GM23338 (cell line): Measurements from ENCODE around the gene GOT2. TPM values are rescaled to one million over a fixed set of nuclear protein-coding genes. Genes with fewer than 3 reads are reported as not detected.

Experiments used
- ATAC-seq: fragments of 200-7000 bp; cut with Tn5 transposase; 3 replicates; pipeline ENCODE4 v1.9.1; 2020
- DNase-seq: peaks from one replicate; pipeline ENCODE4 v3.0.0-alpha.2; 2015; ENCODE audit warnings: low spot score
- H2AFZ ChIP-seq: fragments of 200-600 bp; sonication (generic); 2 replicates; pipeline ENCODE4 v1.8.0; 2016; ENCODE audit warnings: antibody characterized with exemption, mild to moderate bottlenecking, moderate library complexity
- H3F3A ChIP-seq: fragments of 200-600 bp; sonication (generic); replicated peaks from 2 replicates; pipeline ENCODE4 v1.8.0; 2017; ENCODE audit warnings: antibody characterized with exemption, mixed run types, low read depth
- H3K27ac ChIP-seq: fragments of 200-600 bp; sonication (generic); 2 replicates; pipeline ENCODE4 v1.6.1; 2016; ENCODE audit warnings: low read depth
- H3K27me3 ChIP-seq: fragments of 200-600 bp; sonication (generic); 2 replicates; pipeline ENCODE4 v1.8.0; 2016; ENCODE audit warnings: mild to moderate bottlenecking, mixed run types, moderate library complexity; ENCODE audit not compliant: insufficient read depth
- H3K36me3 ChIP-seq: fragments of 200-600 bp; sonication (generic); 2 replicates; pipeline ENCODE4 v1.8.0; 2016; ENCODE audit warnings: mild to moderate bottlenecking; ENCODE audit not compliant: insufficient read depth
- H3K4me1 ChIP-seq: fragments of 200-600 bp; sonication (generic); 2 replicates; pipeline ENCODE4 v1.8.0; 2016; ENCODE audit warnings: mild to moderate bottlenecking, moderate library complexity; ENCODE audit not compliant: insufficient read depth
- H3K4me2 ChIP-seq: fragments of 200-600 bp; sonication (generic); 2 replicates; pipeline ENCODE4 v1.7.1; 2017; ENCODE audit warnings: mixed run types
- H3K4me3 ChIP-seq: fragments of 200-600 bp; sonication (generic); 2 replicates; pipeline ENCODE4 v1.6.1; 2016; ENCODE audit warnings: mixed run types
- H3K79me2 ChIP-seq: fragments of 200-600 bp; sonication (generic); replicated peaks from 2 replicates; pipeline ENCODE4 v1.8.0; 2017; ENCODE audit warnings: mild to moderate bottlenecking; ENCODE audit not compliant: insufficient read depth
- H3K9me2 ChIP-seq: fragments of 200-600 bp; sonication (generic); 2 replicates; pipeline ENCODE4 v1.8.0; 2017; ENCODE audit not compliant: insufficient read depth
- H4K20me1 ChIP-seq: fragments of 200-600 bp; sonication (generic); replicated peaks from 2 replicates; pipeline ENCODE4 v1.8.0; 2017; ENCODE audit warnings: mild to moderate bottlenecking; ENCODE audit not compliant: insufficient read depth
- H3K27ac Mint-ChIP-seq: 2 replicates; pipeline ENCODE4 v1.8.0; 2020; ENCODE audit warnings: inconsistent platforms, mild to moderate bottlenecking, moderate library complexity, mixed read lengths
- H3K27me3 Mint-ChIP-seq: 3 replicates; pipeline ENCODE4 v1.8.0; 2022; ENCODE audit warnings: low read depth, mild to moderate bottlenecking, moderate library complexity, mixed read lengths, inconsistent platforms; ENCODE audit not compliant: insufficient read depth, poor library complexity
- H3K36me3 Mint-ChIP-seq: 3 replicates; pipeline ENCODE4 v1.8.0; 2021; ENCODE audit warnings: low read depth, mild to moderate bottlenecking, inconsistent platforms, moderate library complexity, mixed read lengths
- H3K4me1 Mint-ChIP-seq: 3 replicates; pipeline ENCODE4 v1.8.0; 2020; ENCODE audit warnings: mild to moderate bottlenecking, inconsistent platforms, mixed read lengths
- H3K4me3 Mint-ChIP-seq: 3 replicates; pipeline ENCODE4 v1.8.0; 2021; ENCODE audit warnings: moderate library complexity, mild to moderate bottlenecking, inconsistent platforms, mixed read lengths
- H3K9me3 Mint-ChIP-seq: 3 replicates; pipeline ENCODE4 v1.8.0; 2020; ENCODE audit warnings: moderate library complexity, mild to moderate bottlenecking, inconsistent platforms, mixed read lengths
- CREB1 ChIP-seq: fragments of 250-450 bp; sonication (Bioruptor Pico); IDR thresholded peaks from 2 replicates; pipeline ENCODE4 v1.5.0; 2020; ENCODE audit warnings: low read depth, mild to moderate bottlenecking, moderate library complexity
- EZH2 ChIP-seq: fragments of 200-600 bp; sonication (generic); IDR thresholded peaks from one replicate; pipeline ENCODE4 v1.8.0; 2017; ENCODE audit warnings: antibody characterized with exemption, mild to moderate bottlenecking, low read depth; ENCODE audit not compliant: unreplicated experiment
- EZH2phosphoT487 ChIP-seq: fragments of 200-600 bp; sonication (generic); IDR thresholded peaks from one replicate; pipeline ENCODE4 v1.8.1; 2018; ENCODE audit warnings: antibody characterized with exemption; ENCODE audit not compliant: unreplicated experiment
- JUNB ChIP-seq: IDR thresholded peaks from one replicate; pipeline ENCODE4 v1.6.1; 2016; ENCODE audit warnings: antibody characterized with exemption; ENCODE audit not compliant: unreplicated experiment
- NANOG ChIP-seq: IDR thresholded peaks from 2 replicates; pipeline ENCODE4 v1.6.1; 2016; ENCODE audit warnings: antibody characterized with exemption, borderline replicate concordance
- POLR2AphosphoS5 ChIP-seq: IDR thresholded peaks from 2 replicates; pipeline ENCODE4 v1.6.1; 2016; ENCODE audit warnings: antibody characterized with exemption, low read depth
- STAT1 ChIP-seq: IDR thresholded peaks from one replicate; pipeline ENCODE4 v1.6.1; 2016; ENCODE audit warnings: antibody characterized with exemption; ENCODE audit not compliant: unreplicated experiment
- ZNF114 ChIP-seq: fragments of 250-450 bp; sonication (Bioruptor Pico); IDR thresholded peaks from 2 replicates; pipeline ENCODE4 v1.5.0; 2020; ENCODE audit warnings: mild to moderate bottlenecking, moderate library complexity
- ZNF331 ChIP-seq: fragments of 250-450 bp; sonication (Bioruptor Pico); IDR thresholded peaks from 2 replicates; pipeline ENCODE4 v1.5.0; 2020; ENCODE audit warnings: low read depth, mild to moderate bottlenecking, moderate library complexity
- polyA plus RNA-seq: library from polyadenylated mRNA; unstranded; fragments of >200 nt; fragmentation: Nextera tagmentation; extraction: Ambion mirVana; gene quantifications from 2 replicates; pipeline ENCODE4 v1.2.1, GENCODE V29; 2016
- total RNA-seq: library from RNA; depleted of rRNA; stranded (reverse); fragments of >200 nt; shearing (Covaris generic); gene quantifications from 2 replicates; pipeline ENCODE4 v1.2.3, GENCODE V29; 2014
- TF ChIP-seq, protein P1 (sequence below): fragments of 250-450 bp; sonication (Bioruptor Pico); IDR thresholded peaks from 2 replicates; pipeline ENCODE4 v1.5.0; 2020; ENCODE audit warnings: mild to moderate bottlenecking, moderate library complexity
- TF ChIP-seq, protein P2 (sequence below): IDR thresholded peaks from one replicate; pipeline ENCODE4 v1.6.1; 2018; ENCODE audit warnings: antibody characterized with exemption; ENCODE audit not compliant: unreplicated experiment
- TF ChIP-seq, protein P3 (sequence below): IDR thresholded peaks from 2 replicates; pipeline ENCODE4 v1.6.1; 2016; ENCODE audit warnings: antibody characterized with exemption
- TF ChIP-seq, protein P4 (sequence below), 2 experiments: fragments of 200-600 bp in 1 of 2; sonication (generic) in 1 of 2; conservative IDR thresholded peaks; 2 replicates each; pipeline versions ENCODE4 v1.5.1 to v1.6.1; 2016 to 2017; ENCODE audit warnings: antibody characterized with exemption in 2 of 2, low read depth in 2 of 2, mild to moderate bottlenecking in 2 of 2, moderate library complexity in 1 of 2

GOT2 gene
- total and polyA plus RNA-seq, 2 experiments from 2014 or later = 133 to 205 TPM

DNA sequence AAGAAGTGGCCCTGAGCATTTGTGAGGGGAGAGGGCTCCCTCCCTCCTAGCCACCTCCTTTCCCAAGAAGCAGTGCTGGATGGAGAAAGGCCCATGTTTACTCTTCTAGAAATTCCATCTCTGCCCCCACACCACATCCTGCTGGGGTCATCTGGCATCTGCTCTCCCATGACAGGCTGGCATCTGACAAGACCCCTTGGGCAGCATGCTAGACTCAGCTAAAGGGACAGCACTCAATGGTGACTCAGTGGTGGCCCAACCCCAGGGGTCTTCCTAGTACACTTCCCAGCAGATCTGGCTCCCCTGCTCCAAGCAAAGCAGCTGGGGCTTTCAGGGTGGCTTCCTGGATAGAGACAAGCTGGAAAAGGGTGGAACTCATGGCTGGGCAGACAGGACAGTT is 63.9 kb downstream of the GOT2 start:
- Histone ChIP-seq H3F3A (no peaks in the 10 kb centered on the region), H3K27me3 (no peaks in the 10 kb centered on the region), H4K20me1 (no peaks in the 10 kb centered on the region), H2AFZ (no peak overlapping the region), H3K36me3 (no peaks in the 10 kb centered on the region; the same call in 1 of the 2 replicates), H3K27ac (no peak overlapping the region), H3K9me2 (no peaks in the 10 kb centered on the region), H3K4me3 (no peak overlapping the region), H3K79me2 (no peaks in the 10 kb centered on the region), H3K4me2 (no peak overlapping the region), H3K4me1 (no peaks in the 10 kb centered on the region)
- DNase-seq (no peak), ATAC-seq (no peak)
- TF ChIP-seq POLR2AphosphoS5 = no peak
- no peak for TF ChIP-seq ZNF331 (CRISPR knock-in tag)
- TF ChIP-seq, protein P1, sequence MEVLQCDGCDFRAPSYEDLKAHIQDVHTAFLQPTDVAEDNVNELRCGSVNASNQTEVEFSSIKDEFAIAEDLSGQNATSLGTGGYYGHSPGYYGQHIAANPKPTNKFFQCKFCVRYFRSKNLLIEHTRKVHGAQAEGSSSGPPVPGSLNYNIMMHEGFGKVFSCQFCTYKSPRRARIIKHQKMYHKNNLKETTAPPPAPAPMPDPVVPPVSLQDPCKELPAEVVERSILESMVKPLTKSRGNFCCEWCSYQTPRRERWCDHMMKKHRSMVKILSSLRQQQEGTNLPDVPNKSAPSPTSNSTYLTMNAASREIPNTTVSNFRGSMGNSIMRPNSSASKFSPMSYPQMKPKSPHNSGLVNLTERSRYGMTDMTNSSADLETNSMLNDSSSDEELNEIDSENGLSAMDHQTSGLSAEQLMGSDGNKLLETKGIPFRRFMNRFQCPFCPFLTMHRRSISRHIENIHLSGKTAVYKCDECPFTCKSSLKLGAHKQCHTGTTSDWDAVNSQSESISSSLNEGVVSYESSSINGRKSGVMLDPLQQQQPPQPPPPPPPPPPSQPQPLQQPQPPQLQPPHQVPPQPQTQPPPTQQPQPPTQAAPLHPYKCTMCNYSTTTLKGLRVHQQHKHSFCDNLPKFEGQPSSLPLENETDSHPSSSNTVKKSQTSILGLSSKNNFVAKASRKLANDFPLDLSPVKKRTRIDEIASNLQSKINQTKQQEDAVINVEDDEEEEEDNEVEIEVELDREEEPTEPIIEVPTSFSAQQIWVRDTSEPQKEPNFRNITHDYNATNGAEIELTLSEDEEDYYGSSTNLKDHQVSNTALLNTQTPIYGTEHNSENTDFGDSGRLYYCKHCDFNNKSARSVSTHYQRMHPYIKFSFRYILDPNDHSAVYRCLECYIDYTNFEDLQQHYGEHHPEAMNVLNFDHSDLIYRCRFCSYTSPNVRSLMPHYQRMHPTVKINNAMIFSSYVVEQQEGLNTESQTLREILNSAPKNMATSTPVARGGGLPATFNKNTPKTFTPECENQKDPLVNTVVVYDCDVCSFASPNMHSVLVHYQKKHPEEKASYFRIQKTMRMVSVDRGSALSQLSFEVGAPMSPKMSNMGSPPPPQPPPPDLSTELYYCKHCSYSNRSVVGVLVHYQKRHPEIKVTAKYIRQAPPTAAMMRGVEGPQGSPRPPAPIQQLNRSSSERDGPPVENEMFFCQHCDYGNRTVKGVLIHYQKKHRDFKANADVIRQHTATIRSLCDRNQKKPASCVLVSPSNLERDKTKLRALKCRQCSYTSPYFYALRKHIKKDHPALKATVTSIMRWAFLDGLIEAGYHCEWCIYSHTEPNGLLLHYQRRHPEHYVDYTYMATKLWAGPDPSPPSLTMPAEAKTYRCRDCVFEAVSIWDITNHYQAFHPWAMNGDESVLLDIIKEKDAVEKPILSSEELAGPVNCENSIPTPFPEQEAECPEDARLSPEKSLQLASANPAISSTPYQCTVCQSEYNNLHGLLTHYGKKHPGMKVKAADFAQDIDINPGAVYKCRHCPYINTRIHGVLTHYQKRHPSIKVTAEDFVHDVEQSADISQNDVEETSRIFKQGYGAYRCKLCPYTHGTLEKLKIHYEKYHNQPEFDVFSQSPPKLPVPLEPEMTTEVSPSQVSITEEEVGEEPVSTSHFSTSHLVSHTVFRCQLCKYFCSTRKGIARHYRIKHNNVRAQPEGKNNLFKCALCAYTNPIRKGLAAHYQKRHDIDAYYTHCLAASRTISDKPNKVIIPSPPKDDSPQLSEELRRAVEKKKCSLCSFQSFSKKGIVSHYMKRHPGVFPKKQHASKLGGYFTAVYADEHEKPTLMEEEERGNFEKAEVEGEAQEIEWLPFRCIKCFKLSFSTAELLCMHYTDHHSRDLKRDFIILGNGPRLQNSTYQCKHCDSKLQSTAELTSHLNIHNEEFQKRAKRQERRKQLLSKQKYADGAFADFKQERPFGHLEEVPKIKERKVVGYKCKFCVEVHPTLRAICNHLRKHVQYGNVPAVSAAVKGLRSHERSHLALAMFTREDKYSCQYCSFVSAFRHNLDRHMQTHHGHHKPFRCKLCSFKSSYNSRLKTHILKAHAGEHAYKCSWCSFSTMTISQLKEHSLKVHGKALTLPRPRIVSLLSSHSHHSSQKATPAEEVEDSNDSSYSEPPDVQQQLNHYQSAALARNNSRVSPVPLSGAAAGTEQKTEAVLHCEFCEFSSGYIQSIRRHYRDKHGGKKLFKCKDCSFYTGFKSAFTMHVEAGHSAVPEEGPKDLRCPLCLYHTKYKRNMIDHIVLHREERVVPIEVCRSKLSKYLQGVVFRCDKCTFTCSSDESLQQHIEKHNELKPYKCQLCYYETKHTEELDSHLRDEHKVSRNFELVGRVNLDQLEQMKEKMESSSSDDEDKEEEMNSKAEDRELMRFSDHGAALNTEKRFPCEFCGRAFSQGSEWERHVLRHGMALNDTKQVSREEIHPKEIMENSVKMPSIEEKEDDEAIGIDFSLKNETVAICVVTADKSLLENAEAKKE = no peak
- no peak for TF ChIP-seq EZH2
- TF ChIP-seq, protein P2, sequence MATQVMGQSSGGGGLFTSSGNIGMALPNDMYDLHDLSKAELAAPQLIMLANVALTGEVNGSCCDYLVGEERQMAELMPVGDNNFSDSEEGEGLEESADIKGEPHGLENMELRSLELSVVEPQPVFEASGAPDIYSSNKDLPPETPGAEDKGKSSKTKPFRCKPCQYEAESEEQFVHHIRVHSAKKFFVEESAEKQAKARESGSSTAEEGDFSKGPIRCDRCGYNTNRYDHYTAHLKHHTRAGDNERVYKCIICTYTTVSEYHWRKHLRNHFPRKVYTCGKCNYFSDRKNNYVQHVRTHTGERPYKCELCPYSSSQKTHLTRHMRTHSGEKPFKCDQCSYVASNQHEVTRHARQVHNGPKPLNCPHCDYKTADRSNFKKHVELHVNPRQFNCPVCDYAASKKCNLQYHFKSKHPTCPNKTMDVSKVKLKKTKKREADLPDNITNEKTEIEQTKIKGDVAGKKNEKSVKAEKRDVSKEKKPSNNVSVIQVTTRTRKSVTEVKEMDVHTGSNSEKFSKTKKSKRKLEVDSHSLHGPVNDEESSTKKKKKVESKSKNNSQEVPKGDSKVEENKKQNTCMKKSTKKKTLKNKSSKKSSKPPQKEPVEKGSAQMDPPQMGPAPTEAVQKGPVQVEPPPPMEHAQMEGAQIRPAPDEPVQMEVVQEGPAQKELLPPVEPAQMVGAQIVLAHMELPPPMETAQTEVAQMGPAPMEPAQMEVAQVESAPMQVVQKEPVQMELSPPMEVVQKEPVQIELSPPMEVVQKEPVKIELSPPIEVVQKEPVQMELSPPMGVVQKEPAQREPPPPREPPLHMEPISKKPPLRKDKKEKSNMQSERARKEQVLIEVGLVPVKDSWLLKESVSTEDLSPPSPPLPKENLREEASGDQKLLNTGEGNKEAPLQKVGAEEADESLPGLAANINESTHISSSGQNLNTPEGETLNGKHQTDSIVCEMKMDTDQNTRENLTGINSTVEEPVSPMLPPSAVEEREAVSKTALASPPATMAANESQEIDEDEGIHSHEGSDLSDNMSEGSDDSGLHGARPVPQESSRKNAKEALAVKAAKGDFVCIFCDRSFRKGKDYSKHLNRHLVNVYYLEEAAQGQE = no peak
- TF ChIP-seq NANOG = no peak
- no peak for TF ChIP-seq CREB1
- no peak for TF ChIP-seq EZH2phosphoT487
- TF ChIP-seq STAT1 = no peak
- TF ChIP-seq ZNF114 (CRISPR knock-in tag) = no peak
- TF ChIP-seq, protein P3, sequence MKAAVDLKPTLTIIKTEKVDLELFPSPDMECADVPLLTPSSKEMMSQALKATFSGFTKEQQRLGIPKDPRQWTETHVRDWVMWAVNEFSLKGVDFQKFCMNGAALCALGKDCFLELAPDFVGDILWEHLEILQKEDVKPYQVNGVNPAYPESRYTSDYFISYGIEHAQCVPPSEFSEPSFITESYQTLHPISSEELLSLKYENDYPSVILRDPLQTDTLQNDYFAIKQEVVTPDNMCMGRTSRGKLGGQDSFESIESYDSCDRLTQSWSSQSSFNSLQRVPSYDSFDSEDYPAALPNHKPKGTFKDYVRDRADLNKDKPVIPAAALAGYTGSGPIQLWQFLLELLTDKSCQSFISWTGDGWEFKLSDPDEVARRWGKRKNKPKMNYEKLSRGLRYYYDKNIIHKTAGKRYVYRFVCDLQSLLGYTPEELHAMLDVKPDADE = no peak
- no peak for TF ChIP-seq JUNB
- TF ChIP-seq, protein P4, sequence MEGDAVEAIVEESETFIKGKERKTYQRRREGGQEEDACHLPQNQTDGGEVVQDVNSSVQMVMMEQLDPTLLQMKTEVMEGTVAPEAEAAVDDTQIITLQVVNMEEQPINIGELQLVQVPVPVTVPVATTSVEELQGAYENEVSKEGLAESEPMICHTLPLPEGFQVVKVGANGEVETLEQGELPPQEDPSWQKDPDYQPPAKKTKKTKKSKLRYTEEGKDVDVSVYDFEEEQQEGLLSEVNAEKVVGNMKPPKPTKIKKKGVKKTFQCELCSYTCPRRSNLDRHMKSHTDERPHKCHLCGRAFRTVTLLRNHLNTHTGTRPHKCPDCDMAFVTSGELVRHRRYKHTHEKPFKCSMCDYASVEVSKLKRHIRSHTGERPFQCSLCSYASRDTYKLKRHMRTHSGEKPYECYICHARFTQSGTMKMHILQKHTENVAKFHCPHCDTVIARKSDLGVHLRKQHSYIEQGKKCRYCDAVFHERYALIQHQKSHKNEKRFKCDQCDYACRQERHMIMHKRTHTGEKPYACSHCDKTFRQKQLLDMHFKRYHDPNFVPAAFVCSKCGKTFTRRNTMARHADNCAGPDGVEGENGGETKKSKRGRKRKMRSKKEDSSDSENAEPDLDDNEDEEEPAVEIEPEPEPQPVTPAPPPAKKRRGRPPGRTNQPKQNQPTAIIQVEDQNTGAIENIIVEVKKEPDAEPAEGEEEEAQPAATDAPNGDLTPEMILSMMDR (conservative IDR thresholded peaks at IDR 0.05; ENCODE audit: low read depth in 2 of 2) = no peak
- Mint-ChIP-seq H3K4me3 (no peak overlapping the region), H3K4me1 (no peaks in the 10 kb centered on the region), H3K27me3 (peaks cover 8% of the 10 kb centered on the region), H3K36me3 (peaks cover 34% of the 10 kb centered on the region), H3K9me3 (no peaks in the 10 kb centered on the region), H3K27ac (no peak overlapping the region)
